Panc1 (cell line): ENCODE results near the gene CDH3. TPM values are rescaled to one million over a fixed set of nuclear protein-coding genes. Genes with fewer than 3 reads are reported as not detected.

Source experiments
- ATAC-seq: fragments of 200-7000 bp; cut with Tn5 transposase; 2 replicates; pipeline ENCODE4 v1.9.1; 2020; ENCODE audit warnings: mild to moderate bottlenecking, moderate library complexity
- BruUV-seq: library from RNA; stranded (reverse); fragments of 400-500 nt; replicated peaks from 2 replicates; lab custom pipeline; 2021; lab: Mats Ljungman, UMichigan
- CTCF ChIA-PET: fragments of 300-600 bp; sonication (Branson Sonifier 250); formaldehyde crosslinking; loops from one replicate; lab custom pipeline; 2022; ENCODE audit warnings: antibody characterized with exemption; lab: Charles Lee
- POLR2A ChIA-PET: fragments of 300-600 bp; sonication (Branson Sonifier 250); formaldehyde crosslinking; loops from one replicate; lab custom pipeline; 2022; ENCODE audit warnings: antibody characterized with exemption; lab: Charles Lee
- DNase-seq: peaks from one replicate; pipeline ENCODE4 v3.0.0-alpha.2; 2010; ENCODE audit warnings: low read depth, low spot score
- H3K27ac ChIP-seq: 2 replicates; pipeline ENCODE4 v1.5.1; 2011; ENCODE audit warnings: mild to moderate bottlenecking, low read length, inconsistent platforms
- H3K27me3 ChIP-seq: fragments of 200-500 bp; sonication (Bioruptor generic); 2 replicates; pipeline ENCODE4 v1.6.0; 2014; ENCODE audit warnings: low read length, inconsistent platforms; ENCODE audit not compliant: control insufficient read depth, insufficient read depth
- H3K36me3 ChIP-seq: fragments of 200-500 bp; sonication (Bioruptor generic); 2 replicates; pipeline ENCODE4 v1.5.1; 2014; ENCODE audit warnings: inconsistent platforms, mild to moderate bottlenecking, low read length, moderate library complexity; ENCODE audit not compliant: control insufficient read depth, insufficient read depth
- H3K4me1 ChIP-seq: 2 replicates; pipeline ENCODE4 v1.5.1; 2011; ENCODE audit warnings: inconsistent platforms, mild to moderate bottlenecking, low read length, moderate library complexity; ENCODE audit not compliant: control insufficient read depth, insufficient read depth
- H3K4me3 ChIP-seq, 2 experiments: 2 replicates each; pipeline ENCODE4 v1.5.1; 2011 to 2012; ENCODE audit warnings: low read depth in 2 of 2, low read length in 2 of 2, mild to moderate bottlenecking in 2 of 2, inconsistent platforms in 1 of 2, moderate library complexity in 1 of 2
- H3K9me3 ChIP-seq: fragments of 200-500 bp; sonication (Bioruptor generic); 2 replicates; pipeline ENCODE4 v1.5.1; 2014; ENCODE audit warnings: low read depth, mild to moderate bottlenecking, inconsistent platforms, low read length, moderate library complexity; ENCODE audit not compliant: control insufficient read depth, insufficient read depth
- CTCF ChIP-seq: fragments of 450-650 bp; IDR thresholded peaks from 2 replicates; pipeline ENCODE4 v1.5.1; 2017; ENCODE audit warnings: mild to moderate bottlenecking
- POLR2AphosphoS5 ChIP-seq: IDR thresholded peaks from 2 replicates; pipeline ENCODE4 v1.6.1; 2012; ENCODE audit warnings: mild to moderate bottlenecking, low read depth, low read length, moderate library complexity
- REST ChIP-seq, 2 experiments: IDR thresholded peaks; 2 replicates each; pipeline ENCODE4 v1.6.1; 2011 to 2012; ENCODE audit warnings: low read depth in 2 of 2, control low read depth in 1 of 2, low read length in 1 of 2, mild to moderate bottlenecking in 1 of 2, moderate library complexity in 1 of 2; ENCODE audit not compliant: insufficient read depth in 1 of 2
- SIN3A ChIP-seq: IDR thresholded peaks from 2 replicates; pipeline ENCODE4 v1.6.1; 2012; ENCODE audit warnings: low read depth, mild to moderate bottlenecking, low read length, moderate library complexity, borderline replicate concordance; ENCODE audit not compliant: insufficient read depth
- TCF7L2 ChIP-seq: IDR thresholded peaks from 2 replicates; pipeline ENCODE4 v1.6.1; 2011; ENCODE audit warnings: mild to moderate bottlenecking, low read depth, low read length, inconsistent platforms
- in situ Hi-C: cut with HindIII; loops from 2 replicates; pipeline ENCODE4 v1.10.0; 2016; ENCODE audit warnings: low sequenced_read_pairs, low pct_unique_long_range_greater_than_20kb
- intact Hi-C: fragments of 100-400 bp; cut with micrococcal nuclease; formaldehyde crosslinking; loops from one replicate; pipeline ENCODE4 v1.10.0; 2022; ENCODE audit not compliant: unreplicated experiment
- total RNA-seq: library from RNA; stranded (reverse); gene quantifications from one replicate; pipeline ENCODE4 v1.2.1, GENCODE V29; 2021; ENCODE audit not compliant: unreplicated experiment

Gene CDH3
- total RNA-seq, 1 experiment from 2014 or later: 16.7 TPM

- no TSS peak for BruUV-seq
- H3K4me1 ChIP-seq: no peaks in the 10 kb centered on the region; the same call in 1 of the 2 replicates
- H3K27me3 ChIP-seq: no peaks in the 10 kb centered on the region
- POLR2A ChIA-PET: no interaction called here
- H3K9me3 ChIP-seq: no peaks in the 10 kb centered on the region
- H3K27ac ChIP-seq: no peak overlapping the region
- no peak for ATAC-seq
- no peak for DNase-seq
- H3K36me3 ChIP-seq: no peaks in the 10 kb centered on the region
- H3K4me3 ChIP-seq: no peak overlapping the region
- intact Hi-C loops (no loop called here), in situ Hi-C loops (no loop called here)
- TF ChIP-seq TCF7L2: no peak
- TF ChIP-seq POLR2AphosphoS5: no peak
- no peak for TF ChIP-seq SIN3A
- TF ChIP-seq CTCF: no peak
- TF ChIP-seq REST (IDR thresholded peaks at IDR 0.05; ENCODE audit: insufficient read depth in 1 of 2, low read depth in 2 of 2, low read length in 1 of 2): no peak
- CTCF ChIA-PET: no interaction called here
These were observed 18.6 kb upstream of the CDH3 start for GRCh38 chr16:68626557-68626956.

GRCh38 chr16:68627951-68628425, 17.1 kb upstream of the CDH3 start:
- POLR2A ChIA-PET: no interaction called here
- TF ChIP-seq POLR2AphosphoS5: no peak
- no peak for TF ChIP-seq TCF7L2
- no peak for TF ChIP-seq CTCF
- TF ChIP-seq SIN3A: no peak
- no peak for TF ChIP-seq REST (IDR thresholded peaks at IDR 0.05; ENCODE audit: insufficient read depth in 1 of 2, low read depth in 2 of 2, low read length in 1 of 2)

More at GRCh38 chr16:68627951-68628425, 17.1 kb upstream of the CDH3 start:
- Histone ChIP-seq H3K36me3 (no peaks in the 10 kb centered on the region), H3K27me3 (no peaks in the 10 kb centered on the region), H3K9me3 (no peaks in the 10 kb centered on the region), H3K4me3 (no peak overlapping the region), H3K27ac (no peak overlapping the region), H3K4me1 (no peaks in the 10 kb centered on the region; the same call in 1 of the 2 replicates)
- no TSS peak for BruUV-seq
- intact Hi-C loops: no loop called here
- DNase-seq: no peak
- in situ Hi-C loops: no loop called here
- ATAC-seq: no peak
- CTCF ChIA-PET: no interaction called here
